Measurements from ENCODE around the gene PIGBOS1.

The PIGBOS1 gene

DNA sequence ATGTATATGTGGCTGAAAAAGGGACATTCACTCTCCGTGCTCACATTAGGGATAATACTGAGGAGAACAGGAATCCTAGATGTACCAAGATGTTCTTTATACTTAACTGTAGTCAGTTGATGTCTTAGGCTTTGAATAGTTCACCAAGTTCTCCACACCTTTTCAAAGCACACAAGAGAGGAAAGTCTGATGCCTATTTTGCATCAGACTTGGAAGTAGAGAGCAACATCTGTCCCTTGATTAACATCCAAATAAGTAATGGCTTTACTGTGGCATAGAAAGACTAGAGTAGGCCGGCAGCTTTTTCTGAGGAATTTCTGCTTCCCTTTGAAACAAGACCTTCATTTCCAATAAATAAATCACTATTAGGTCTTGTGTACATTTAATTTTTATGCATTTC, 34.1 kb upstream of the PIGBOS1 start:
- Histone ChIP-seq H3K4me3 (ENCODE audit: low read length in 2 of 2) (no peak overlapping the region), H3K27me3 (ENCODE audit: control insufficient read depth in 3 of 3, insufficient read depth in 3 of 3, low read depth in 1 of 3, low read length in 3 of 3) (no peaks in the 10 kb centered on the region), H2BK15ac (ENCODE audit: low read length) (no peak overlapping the region), H3K36me3 (replicated peaks in 1 of 2; ENCODE audit: control insufficient read depth in 2 of 2, insufficient read depth in 2 of 2, low read length in 2 of 2) (no peaks in the 10 kb centered on the region), H3K18ac (ENCODE audit: low read length) (no peak overlapping the region), H3K9ac (ENCODE audit: low read depth, low read length, poor library complexity) (no peak overlapping the region), H3K9me3 (replicated peaks in 1 of 2; ENCODE audit: control insufficient read depth in 2 of 2, insufficient read depth in 1 of 2, low read depth in 1 of 2, low read length in 2 of 2) (peaks cover 0 to 5% of the 10 kb centered on the region in 2 donors), H3K23ac (ENCODE audit: low read depth, low read length, poor library complexity) (no peak overlapping the region), H3K4me2 (ENCODE audit: insufficient read depth, low read length, poor library complexity, severe bottlenecking) (no peak overlapping the region), H3K4me1 (ENCODE audit: control insufficient read depth in 2 of 2, insufficient read depth in 1 of 2, low read depth in 1 of 2, low read length in 2 of 2) (no peaks in the 10 kb centered on the region), H4K8ac (ENCODE audit: low read depth, low read length) (no peak overlapping the region), H2AK5ac (ENCODE audit: low read depth, low read length) (no peak overlapping the region), H3K14ac (ENCODE audit: low read length) (no peak overlapping the region), H3K27ac (replicated peaks; ENCODE audit: low read length) (no peak overlapping the region), H2BK12ac (ENCODE audit: low read length) (no peak overlapping the region), H4K91ac (ENCODE audit: low read depth, low read length, poor library complexity) (no peak overlapping the region), H2BK120ac (ENCODE audit: low read depth, low read length) (no peak overlapping the region), H2AFZ (ENCODE audit: low read length) (no peak overlapping the region), H2BK5ac (ENCODE audit: low read length) (no peak overlapping the region), H3K4ac (ENCODE audit: low read length) (no peak overlapping the region), H3K79me1 (ENCODE audit: low read depth, low read length) (no peaks in the 10 kb centered on the region)
- DNase-seq (ENCODE audit: low spot score): no peak
- no CpG with 5 or more reads among the region's 2 CpGs for WGBS, 2 donors (ENCODE audit: extremely low coverage in 2 of 2, insufficient read length in 2 of 2, insufficient replicate concordance in 1 of 2)

GRCh38 chr15:55349282-55349681, 30.4 kb upstream of the PIGBOS1 start:
- Histone ChIP-seq H3K27ac (replicated peaks; ENCODE audit: low read length) (no peak overlapping the region), H4K8ac (ENCODE audit: low read depth, low read length) (no peak overlapping the region), H3K27me3 (ENCODE audit: control insufficient read depth in 3 of 3, insufficient read depth in 3 of 3, low read depth in 1 of 3, low read length in 3 of 3) (no peaks in the 10 kb centered on the region), H3K18ac (ENCODE audit: low read length) (no peak overlapping the region), H3K9ac (ENCODE audit: low read depth, low read length, poor library complexity) (no peak overlapping the region), H2BK15ac (ENCODE audit: low read length) (no peak overlapping the region), H3K4me1 (ENCODE audit: control insufficient read depth in 2 of 2, insufficient read depth in 1 of 2, low read depth in 1 of 2, low read length in 2 of 2) (no peaks in the 10 kb centered on the region), H3K23ac (ENCODE audit: low read depth, low read length, poor library complexity) (no peak overlapping the region), H3K4ac (ENCODE audit: low read length) (no peak overlapping the region), H4K91ac (ENCODE audit: low read depth, low read length, poor library complexity) (no peak overlapping the region), H2AFZ (ENCODE audit: low read length) (no peak overlapping the region), H3K4me2 (ENCODE audit: insufficient read depth, low read length, poor library complexity, severe bottlenecking) (no peak overlapping the region), H3K36me3 (replicated peaks in 1 of 2; ENCODE audit: control insufficient read depth in 2 of 2, insufficient read depth in 2 of 2, low read length in 2 of 2) (no peaks in the 10 kb centered on the region), H2BK120ac (ENCODE audit: low read depth, low read length) (no peak overlapping the region), H2BK5ac (ENCODE audit: low read length) (no peak overlapping the region), H3K14ac (ENCODE audit: low read length) (no peak overlapping the region), H2AK5ac (ENCODE audit: low read depth, low read length) (no peak overlapping the region), H2BK12ac (ENCODE audit: low read length) (no peak overlapping the region), H3K79me1 (ENCODE audit: low read depth, low read length) (no peaks in the 10 kb centered on the region), H3K9me3 (replicated peaks in 1 of 2; ENCODE audit: control insufficient read depth in 2 of 2, insufficient read depth in 1 of 2, low read depth in 1 of 2, low read length in 2 of 2) (peaks cover 0 to 5% of the 10 kb centered on the region in 2 donors), H3K4me3 (ENCODE audit: low read length in 2 of 2) (no peak overlapping the region)
- no peak for DNase-seq (ENCODE audit: low spot score)
- no CpG with 5 or more reads among the region's 2 CpGs for WGBS, 2 donors (ENCODE audit: extremely low coverage in 2 of 2, insufficient read length in 2 of 2, insufficient replicate concordance in 1 of 2)

- Histone ChIP-seq H3K9me3 (replicated peaks in 1 of 2; ENCODE audit: control insufficient read depth in 2 of 2, insufficient read depth in 1 of 2, low read depth in 1 of 2, low read length in 2 of 2) (peaks cover 0 to 5% of the 10 kb centered on the region in 2 donors), H3K27me3 (ENCODE audit: control insufficient read depth in 3 of 3, insufficient read depth in 3 of 3, low read depth in 1 of 3, low read length in 3 of 3) (no peaks in the 10 kb centered on the region), H4K91ac (ENCODE audit: low read depth, low read length, poor library complexity) (no peak overlapping the region), H2AFZ (ENCODE audit: low read length) (no peak overlapping the region), H2BK5ac (ENCODE audit: low read length) (no peak overlapping the region), H3K23ac (ENCODE audit: low read depth, low read length, poor library complexity) (no peak overlapping the region), H4K8ac (ENCODE audit: low read depth, low read length) (no peak overlapping the region), H3K4ac (ENCODE audit: low read length) (no peak overlapping the region), H3K79me1 (ENCODE audit: low read depth, low read length) (no peaks in the 10 kb centered on the region), H3K36me3 (replicated peaks in 1 of 2; ENCODE audit: control insufficient read depth in 2 of 2, insufficient read depth in 2 of 2, low read length in 2 of 2) (no peaks in the 10 kb centered on the region), H3K14ac (ENCODE audit: low read length) (no peak overlapping the region), H3K18ac (ENCODE audit: low read length) (no peak overlapping the region), H3K4me1 (ENCODE audit: control insufficient read depth in 2 of 2, insufficient read depth in 1 of 2, low read depth in 1 of 2, low read length in 2 of 2) (peaks cover 0 to under 1% of the 10 kb centered on the region in 2 donors), H3K9ac (ENCODE audit: low read depth, low read length, poor library complexity) (no peak overlapping the region), H2BK15ac (ENCODE audit: low read length) (no peak overlapping the region), H2AK5ac (ENCODE audit: low read depth, low read length) (no peak overlapping the region), H2BK120ac (ENCODE audit: low read depth, low read length) (no peak overlapping the region), H3K27ac (replicated peaks; ENCODE audit: low read length) (no peak overlapping the region), H3K4me2 (ENCODE audit: insufficient read depth, low read length, poor library complexity, severe bottlenecking) (no peak overlapping the region), H2BK12ac (ENCODE audit: low read length) (no peak overlapping the region), H3K4me3 (ENCODE audit: low read length in 2 of 2) (no peak overlapping the region)
- no CpG with 5 or more reads among the region's 4 CpGs for WGBS, 2 donors (ENCODE audit: extremely low coverage in 2 of 2, insufficient read length in 2 of 2, insufficient replicate concordance in 1 of 2)
- no peak for DNase-seq (ENCODE audit: low spot score)
Measured at GRCh38 chr15:55348281-55348778, 29.4 kb upstream of the PIGBOS1 start.

DNA sequence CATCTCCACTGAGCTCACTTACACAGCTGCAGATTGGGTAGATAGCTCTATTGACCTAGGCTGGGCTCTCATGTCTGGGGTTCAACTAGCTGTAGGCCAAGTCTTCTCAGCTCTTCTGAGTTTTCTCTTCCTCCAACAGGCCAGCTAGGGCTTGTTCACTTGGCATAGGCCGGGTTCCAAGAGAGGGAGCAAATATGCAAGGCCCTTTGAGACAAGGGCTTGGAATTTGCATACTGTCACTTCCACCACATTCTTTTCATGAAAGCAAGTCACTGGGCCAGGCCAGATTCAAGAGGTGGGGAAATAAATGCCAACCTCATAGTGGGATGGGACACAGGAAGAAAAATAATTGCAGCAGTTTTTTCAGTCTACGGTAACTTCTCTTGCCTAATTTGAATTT, 25.3 kb upstream of the PIGBOS1 start:
- peak; percentile 18 for DNase-seq (ENCODE audit: low spot score)

More for the DNA sequence above, 25.3 kb upstream of the PIGBOS1 start:
- Histone ChIP-seq H2BK5ac (ENCODE audit: low read length) (no peak overlapping the region), H3K9ac (ENCODE audit: low read depth, low read length, poor library complexity) (no peak overlapping the region), H3K18ac (ENCODE audit: low read length) (no peak overlapping the region), H3K79me1 (ENCODE audit: low read depth, low read length) (no peaks in the 10 kb centered on the region), H3K23ac (ENCODE audit: low read depth, low read length, poor library complexity) (no peak overlapping the region), H2AK5ac (ENCODE audit: low read depth, low read length) (no peak overlapping the region), H4K8ac (ENCODE audit: low read depth, low read length) (no peak overlapping the region), H4K91ac (ENCODE audit: low read depth, low read length, poor library complexity) (no peak overlapping the region), H3K4me1 (ENCODE audit: control insufficient read depth in 2 of 2, insufficient read depth in 1 of 2, low read depth in 1 of 2, low read length in 2 of 2) (peaks cover 0 to 4% of the 10 kb centered on the region in 2 donors), H2BK12ac (ENCODE audit: low read length) (no peak overlapping the region), H2BK120ac (ENCODE audit: low read depth, low read length) (no peak overlapping the region), H3K14ac (ENCODE audit: low read length) (no peak overlapping the region), H2AFZ (ENCODE audit: low read length) (peak overlapping the region; percentile 31), H3K4me2 (ENCODE audit: insufficient read depth, low read length, poor library complexity, severe bottlenecking) (no peak overlapping the region), H2BK15ac (ENCODE audit: low read length) (no peak overlapping the region), H3K27me3 (ENCODE audit: control insufficient read depth in 3 of 3, insufficient read depth in 3 of 3, low read depth in 1 of 3, low read length in 3 of 3) (no peaks in the 10 kb centered on the region), H3K4ac (ENCODE audit: low read length) (no peak overlapping the region), H3K36me3 (replicated peaks in 1 of 2; ENCODE audit: control insufficient read depth in 2 of 2, insufficient read depth in 2 of 2, low read length in 2 of 2) (no peaks in the 10 kb centered on the region), H3K4me3 (ENCODE audit: low read length in 2 of 2) (no peak overlapping the region), H3K27ac (replicated peaks; ENCODE audit: low read length) (no peak overlapping the region), H3K9me3 (replicated peaks in 1 of 2; ENCODE audit: control insufficient read depth in 2 of 2, insufficient read depth in 1 of 2, low read depth in 1 of 2, low read length in 2 of 2) (no peaks in the 10 kb centered on the region)
- no CpG with 5 or more reads among the region's 2 CpGs for WGBS, 2 donors (ENCODE audit: extremely low coverage in 2 of 2, insufficient read length in 2 of 2, insufficient replicate concordance in 1 of 2)

Data from neuronal stem cell (in vitro differentiated cells).